Activated T-cell treated with anti-CD3 and anti-CD28 coated beads, Interleukin-2, amount 50 U/mL, for 4 hours (primary cell): Measurements from ENCODE around the gene RPS4Y2. TPM values are rescaled to one million over a fixed set of nuclear protein-coding genes. Genes with fewer than 3 reads are reported as not detected.

Experiments
- ATAC-seq, 2 donors: fragments of 200-7000 bp; cut with Tn5 transposase; one replicate each; pipeline ENCODE4 v1.10.0; 2021
- DNase-seq: peaks from one replicate; pipeline ENCODE4 v3.0.0-alpha.2; 2020
- H3K27me3 Mint-ChIP-seq: one replicate; pipeline ENCODE4 v1.8.0; 2021; ENCODE audit warnings: low read depth, mixed read lengths
- H3K36me3 Mint-ChIP-seq: one replicate; pipeline ENCODE4 v1.8.0; 2022; ENCODE audit warnings: mixed read lengths; ENCODE audit not compliant: insufficient read depth
- H3K4me1 Mint-ChIP-seq: one replicate; pipeline ENCODE4 v1.8.0; 2021; ENCODE audit warnings: low read depth, mixed read lengths
- H3K4me3 Mint-ChIP-seq: one replicate; pipeline ENCODE4 v1.8.0; 2021; ENCODE audit warnings: mild to moderate bottlenecking, moderate library complexity, mixed read lengths
- H3K9me3 Mint-ChIP-seq: one replicate; pipeline ENCODE4 v1.8.0; 2021; ENCODE audit warnings: mixed read lengths
- total RNA-seq, 3 donors: library from RNA; stranded (reverse); gene quantifications; one replicate each; pipeline ENCODE4 v1.2.1, GENCODE V29; 2021

Gene RPS4Y2
- not detected for total RNA-seq

GRCh38 chrY:20755808-20756207 is at the start of gene RPS4Y2:
Gene RPS4Y2 (plus strand): TSS chrY:20756108. CDS start chrY:20756164, 56 bp downstream.
- ATAC-seq, result no peak
- no peaks in the 10 kb centered on the region for H3K9me3 Mint-ChIP-seq
- H3K4me3 Mint-ChIP-seq, result no peak within 1 kb of the TSS
- no peaks in the 10 kb centered on the region for H3K4me1 Mint-ChIP-seq
- DNase-seq, result no peak
- no peaks in the 10 kb centered on the region for H3K36me3 Mint-ChIP-seq
- H3K27me3 Mint-ChIP-seq, result peaks cover 3% of the 10 kb centered on the region

GRCh38 chrY:20714391-20714790 is 41.5 kb upstream of the RPS4Y2 start:
- no peaks in the 10 kb centered on the region for H3K36me3 Mint-ChIP-seq
- no peak overlapping the region for H3K4me3 Mint-ChIP-seq
- peaks cover 3% of the 10 kb centered on the region for H3K4me1 Mint-ChIP-seq
- peaks cover 7% of the 10 kb centered on the region for H3K9me3 Mint-ChIP-seq
- DNase-seq (no peak), ATAC-seq (peak in 1 of 2 donors; percentile 93)
- no peaks in the 10 kb centered on the region for H3K27me3 Mint-ChIP-seq

- DNase-seq, result no peak
- no peaks in the 10 kb centered on the region for H3K27me3 Mint-ChIP-seq
These were observed 29.6 kb upstream of the RPS4Y2 start for GRCh38 chrY:20726184-20726907.

GRCh38 chrY:20735200-20735599 is 20.7 kb upstream of the RPS4Y2 start:
- Mint-ChIP-seq H3K4me1 (peaks cover 6% of the 10 kb centered on the region), H3K4me3 (no peak overlapping the region), H3K27me3 (no peaks in the 10 kb centered on the region), H3K9me3 (no peaks in the 10 kb centered on the region), H3K36me3 (no peaks in the 10 kb centered on the region)
- DNase-seq, result no peak
- no peak for ATAC-seq

More at GRCh38 chrY:20726184-20726907, 29.6 kb upstream of the RPS4Y2 start:
- Mint-ChIP-seq H3K36me3 (no peaks in the 10 kb centered on the region), H3K4me3 (no peak overlapping the region), H3K4me1 (no peaks in the 10 kb centered on the region), H3K9me3 (no peaks in the 10 kb centered on the region)
- ATAC-seq, result no peak

DNA sequence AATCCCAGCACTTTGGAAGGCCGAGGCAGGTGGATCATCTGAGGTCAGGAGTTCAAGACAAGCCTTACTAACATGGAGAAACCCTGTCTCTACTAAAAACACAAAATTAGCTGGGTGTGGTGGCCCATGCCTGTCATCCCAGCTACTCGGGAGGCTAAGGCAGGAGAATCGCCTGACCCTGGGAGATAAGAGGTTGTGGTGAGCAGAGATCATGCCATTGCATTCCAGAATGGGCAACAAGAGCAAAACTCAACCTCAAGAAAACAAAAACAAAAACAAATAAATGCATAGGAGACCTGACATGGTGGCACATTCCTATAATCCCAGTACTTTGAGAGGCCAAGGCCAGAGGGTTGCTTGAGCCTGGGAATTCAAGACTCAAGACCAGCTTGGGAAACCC is 16.1 kb upstream of the RPS4Y2 start:
- no peak for ATAC-seq
- no peak for DNase-seq
- Mint-ChIP-seq H3K36me3 (no peaks in the 10 kb centered on the region), H3K27me3 (no peaks in the 10 kb centered on the region), H3K4me1 (peaks cover 14% of the 10 kb centered on the region), H3K4me3 (no peak overlapping the region), H3K9me3 (no peaks in the 10 kb centered on the region)

GRCh38 chrY:20740609-20741008 is 15.3 kb upstream of the RPS4Y2 start:
- Mint-ChIP-seq H3K27me3 (no peaks in the 10 kb centered on the region), H3K4me3 (no peak overlapping the region), H3K36me3 (no peaks in the 10 kb centered on the region)

GRCh38 chrY:20745060-20745459 is 10.8 kb upstream of the RPS4Y2 start:
- Mint-ChIP-seq H3K9me3 (no peaks in the 10 kb centered on the region), H3K36me3 (no peaks in the 10 kb centered on the region), H3K27me3 (no peaks in the 10 kb centered on the region), H3K4me1 (peaks cover 39% of the 10 kb centered on the region), H3K4me3 (no peak overlapping the region)
- DNase-seq, result no peak
- peak in 1 of 2 donors; percentile 23 for ATAC-seq

More at GRCh38 chrY:20740609-20741008, 15.3 kb upstream of the RPS4Y2 start:
- ATAC-seq, result no peak
- DNase-seq, result no peak
- Mint-ChIP-seq H3K9me3 (no peaks in the 10 kb centered on the region), H3K4me1 (peaks cover 22% of the 10 kb centered on the region)

GRCh38 chrY:20746919-20747318 is 9.0 kb upstream of the RPS4Y2 start:
- ATAC-seq, result no peak
- H3K27me3 Mint-ChIP-seq, result no peaks in the 10 kb centered on the region
- peaks cover 37% of the 10 kb centered on the region for H3K4me1 Mint-ChIP-seq

DNA sequence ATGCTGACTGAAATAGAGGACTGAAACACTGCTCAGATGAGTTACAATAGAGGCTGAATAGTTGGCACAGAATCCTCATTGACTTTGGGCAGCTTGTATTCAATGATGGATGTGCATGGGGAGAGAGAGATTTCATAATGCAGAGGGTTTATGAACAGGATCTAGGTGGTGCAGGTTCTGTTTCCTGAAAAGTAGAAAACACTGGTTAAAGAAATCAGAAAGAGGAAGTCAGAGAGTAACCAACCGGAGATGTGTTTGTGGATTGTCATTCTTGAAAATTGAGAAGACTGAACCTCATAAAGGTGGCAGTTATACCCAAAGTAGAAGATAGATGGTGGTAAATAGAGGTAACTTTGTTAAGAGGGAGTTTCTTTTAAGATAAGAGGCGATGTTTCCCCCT is 8.0 kb downstream of the RPS4Y2 start:
- Mint-ChIP-seq H3K27me3 (peaks cover 3% of the 10 kb centered on the region), H3K36me3 (no peaks in the 10 kb centered on the region), H3K4me1 (peaks cover 23% of the 10 kb centered on the region), H3K4me3 (peak overlapping the region; percentile 7), H3K9me3 (no peaks in the 10 kb centered on the region)
- DNase-seq (no peak), ATAC-seq (no peak)

More at GRCh38 chrY:20746919-20747318, 9.0 kb upstream of the RPS4Y2 start:
- no peak overlapping the region for H3K4me3 Mint-ChIP-seq
- no peak for DNase-seq
- no peaks in the 10 kb centered on the region for H3K36me3 Mint-ChIP-seq
- H3K9me3 Mint-ChIP-seq, result no peaks in the 10 kb centered on the region

DNA sequence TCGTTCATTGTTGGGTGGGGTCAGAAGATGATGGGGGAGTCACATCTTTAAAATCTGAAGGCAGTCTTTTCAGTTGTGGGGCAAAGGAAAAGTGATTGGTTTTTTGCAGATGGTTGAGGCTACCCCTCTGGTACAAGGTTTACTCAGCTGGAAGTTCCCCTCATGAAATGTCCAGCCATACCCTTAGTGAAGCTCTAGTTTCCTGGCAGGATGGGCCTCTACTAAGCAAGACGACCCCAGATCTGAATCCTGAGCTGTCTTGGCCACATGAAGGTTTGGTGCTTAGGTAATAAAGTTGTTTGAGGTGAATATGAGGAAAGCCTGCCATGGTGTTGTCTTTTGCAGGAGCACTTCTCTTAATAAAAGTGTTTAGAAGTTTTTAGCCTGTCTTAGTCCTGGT is 9.2 kb downstream of the RPS4Y2 start:
- DNase-seq (no peak), ATAC-seq (no peak)
- Mint-ChIP-seq H3K4me1 (peaks cover 23% of the 10 kb centered on the region), H3K27me3 (no peaks in the 10 kb centered on the region), H3K36me3 (no peaks in the 10 kb centered on the region), H3K4me3 (no peak overlapping the region), H3K9me3 (no peaks in the 10 kb centered on the region)

DNA sequence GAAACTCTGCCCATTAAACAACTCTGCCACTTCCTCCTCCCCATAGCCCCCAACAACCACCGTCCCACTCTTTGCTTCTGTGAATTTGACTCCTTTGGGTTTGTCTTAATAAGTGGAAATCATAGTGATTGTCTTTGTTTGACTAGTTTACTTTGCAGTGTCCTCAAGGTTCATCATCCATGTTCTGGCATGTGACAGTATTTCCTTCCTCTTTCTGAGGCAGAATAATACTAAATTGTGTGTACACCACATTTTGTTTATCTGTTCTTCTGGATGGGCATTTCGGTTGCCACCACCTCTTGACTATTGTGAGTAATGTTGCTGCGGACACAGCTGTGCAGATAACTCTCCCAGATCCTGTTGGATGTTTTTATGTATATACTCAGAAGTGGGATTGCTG is 14.8 kb downstream of the RPS4Y2 start:
- no peaks in the 10 kb centered on the region for H3K36me3 Mint-ChIP-seq
- H3K4me1 Mint-ChIP-seq, result peaks cover 22% of the 10 kb centered on the region
- H3K4me3 Mint-ChIP-seq, result no peak overlapping the region
- peaks cover 8% of the 10 kb centered on the region for H3K9me3 Mint-ChIP-seq
- H3K27me3 Mint-ChIP-seq, result no peaks in the 10 kb centered on the region
- DNase-seq, result no peak
- no peak for ATAC-seq

- Mint-ChIP-seq H3K27me3 (no peaks in the 10 kb centered on the region), H3K4me1 (peaks cover 27% of the 10 kb centered on the region), H3K36me3 (no peaks in the 10 kb centered on the region), H3K9me3 (peaks cover 8% of the 10 kb centered on the region), H3K4me3 (no peak overlapping the region)
- ATAC-seq, result no peak
- no peak for DNase-seq
These were observed 20.2 kb downstream of the RPS4Y2 start for GRCh38 chrY:20776104-20776503.

DNA sequence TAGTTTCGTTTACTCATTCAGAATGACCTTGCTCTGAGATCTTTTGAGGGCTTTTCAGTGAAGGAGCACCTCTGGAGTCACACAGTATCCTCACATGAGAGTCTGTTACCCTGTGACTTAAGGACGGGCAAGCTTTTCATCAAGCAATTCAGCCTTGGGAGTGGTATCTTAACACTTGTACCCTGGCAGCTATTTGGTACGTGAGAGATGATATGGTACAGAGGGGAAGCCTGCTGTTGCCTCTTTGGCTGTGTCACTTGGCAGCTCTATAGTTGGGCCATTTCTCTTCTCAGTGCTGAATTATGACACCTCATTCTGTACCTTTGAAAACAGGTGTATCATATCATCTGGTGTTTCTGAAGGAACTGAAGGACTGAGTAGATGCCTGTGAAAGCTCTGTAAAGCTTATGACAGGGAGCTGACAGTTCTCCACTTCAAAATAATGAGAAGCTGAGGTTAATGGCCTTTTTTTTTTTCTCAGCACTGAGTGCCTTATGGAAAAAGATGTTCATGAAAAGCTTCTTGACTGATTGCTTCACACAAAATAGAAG is 24.3 kb downstream of the RPS4Y2 start:
- peaks cover 43% of the 10 kb centered on the region for H3K4me1 Mint-ChIP-seq
- H3K27me3 Mint-ChIP-seq, result no peaks in the 10 kb centered on the region
- H3K9me3 Mint-ChIP-seq, result peaks cover 1% of the 10 kb centered on the region
- ATAC-seq, result no peak
- no peak overlapping the region for H3K4me3 Mint-ChIP-seq
- no peak for DNase-seq
- no peaks in the 10 kb centered on the region for H3K36me3 Mint-ChIP-seq

GRCh38 chrY:20780776-20781175 is 24.9 kb downstream of the RPS4Y2 start:
- DNase-seq (no peak), ATAC-seq (no peak)
- Mint-ChIP-seq H3K36me3 (no peaks in the 10 kb centered on the region), H3K27me3 (no peaks in the 10 kb centered on the region), H3K4me3 (no peak overlapping the region), H3K9me3 (no peaks in the 10 kb centered on the region), H3K4me1 (peaks cover 48% of the 10 kb centered on the region)

- peaks cover 44% of the 10 kb centered on the region for H3K4me1 Mint-ChIP-seq
- ATAC-seq (no peak), DNase-seq (no peak)
- H3K36me3 Mint-ChIP-seq, result no peaks in the 10 kb centered on the region
- no peaks in the 10 kb centered on the region for H3K9me3 Mint-ChIP-seq
- H3K27me3 Mint-ChIP-seq, result no peaks in the 10 kb centered on the region
- H3K4me3 Mint-ChIP-seq, result no peak overlapping the region
These were observed 25.5 kb downstream of the RPS4Y2 start for GRCh38 chrY:20781408-20781807.
